HG03558 (cell line): ENCODE data around the gene FOXN3.
A peak's percentile ranks its signal among the peaks of the same experiment; 100 is the strongest.
"Not testable (repeated sequence)": the region's sequence is repeated elsewhere in the genome, so short reads cannot be mapped to it uniquely, and the experiment has no call there.

Experiments
- ATAC-seq: cut with Tn5 transposase; IDR thresholded peaks from one replicate; pipeline ENCODE4 v1.9.1; 2021; ENCODE audit warnings: moderate number of reproducible peaks; ENCODE audit not compliant: unreplicated experiment; ENCODE audit errors: extremely low read depth

Gene FOXN3

DNA sequence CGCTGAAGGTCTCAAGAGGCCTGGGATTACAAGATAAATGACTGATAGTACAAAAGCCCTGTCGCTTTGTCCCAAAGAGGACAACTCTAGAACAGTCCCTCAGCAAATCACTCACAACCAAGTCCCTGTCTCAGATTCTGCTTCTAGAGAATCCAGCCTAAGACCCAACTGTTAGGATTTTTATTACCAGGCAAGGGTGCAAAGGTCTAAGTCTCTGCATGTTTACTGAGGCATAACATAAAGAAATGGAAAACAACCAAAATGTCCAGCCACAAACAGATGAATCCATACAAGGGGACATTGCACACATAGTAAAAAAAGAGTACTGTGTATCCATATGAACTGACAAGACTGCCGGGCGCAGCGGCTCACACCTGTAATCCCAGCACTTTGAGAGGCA is 104.1 kb downstream of the FOXN3 start:
- ATAC-seq, result no peak

DNA sequence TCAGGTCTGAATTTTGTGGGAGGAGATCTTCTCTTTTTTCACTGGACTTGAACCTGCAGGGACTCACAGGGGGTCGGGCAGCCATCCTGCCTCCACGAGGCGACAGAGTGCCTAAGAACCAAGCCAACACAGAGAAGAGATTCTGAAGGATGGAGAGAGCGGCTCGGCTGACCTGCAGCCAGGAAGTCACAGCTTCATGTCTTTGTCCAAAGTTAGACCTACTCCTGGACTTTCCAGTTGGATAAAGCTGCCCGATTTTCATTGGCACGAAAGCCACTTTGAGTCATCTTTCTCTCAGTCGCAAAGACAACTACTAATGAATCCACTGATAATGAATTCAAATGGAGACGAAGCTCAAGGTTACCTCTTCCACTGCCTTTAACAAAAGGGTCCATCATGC is 106.8 kb downstream of the FOXN3 start:
- ATAC-seq, result no peak

- ATAC-seq, result no peak
These were observed 107.3 kb downstream of the FOXN3 start for GRCh38 chr14:89309670-89310177.

DNA sequence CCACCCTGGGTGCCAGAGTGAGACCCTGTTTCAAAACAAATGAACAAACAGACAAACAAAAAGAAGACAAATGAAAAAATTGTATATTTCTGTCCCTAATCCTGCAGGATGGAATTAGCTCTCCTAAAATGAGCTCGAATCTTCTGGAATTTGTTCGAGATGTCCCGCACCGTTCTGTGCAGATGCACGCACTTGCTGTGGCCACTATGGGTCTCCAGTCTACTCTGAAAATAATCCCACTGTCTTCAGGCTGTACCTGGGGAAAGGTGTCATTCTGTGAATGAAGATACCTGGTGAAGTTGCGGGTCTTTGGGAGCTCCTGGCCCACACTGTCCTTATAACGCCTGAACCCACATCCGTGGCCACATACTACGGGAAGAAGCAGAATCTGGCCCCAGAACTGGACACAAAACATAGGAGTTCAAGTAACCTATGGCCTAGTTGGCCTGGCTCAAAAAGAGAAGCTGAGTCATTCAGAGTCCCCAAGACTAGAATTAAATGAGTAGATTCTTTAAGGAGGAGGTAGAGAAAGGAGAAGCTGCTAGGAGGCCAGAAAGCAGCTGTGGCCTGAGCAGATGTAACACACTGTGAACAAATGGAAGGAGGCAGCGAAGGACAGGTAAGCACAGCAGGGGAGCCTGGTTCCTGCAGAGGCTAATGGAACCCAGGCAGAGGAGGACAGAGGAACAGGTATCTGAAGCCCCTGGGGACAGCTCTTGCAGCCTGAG is 108.6 kb downstream of the FOXN3 start:
- no peak for ATAC-seq

GRCh38 chr14:89307409-89307808 is 109.6 kb downstream of the FOXN3 start:
- ATAC-seq, result no peak

GRCh38 chr14:89304972-89305703 is 111.9 kb downstream of the FOXN3 start:
- peak; percentile 33 for ATAC-seq

DNA sequence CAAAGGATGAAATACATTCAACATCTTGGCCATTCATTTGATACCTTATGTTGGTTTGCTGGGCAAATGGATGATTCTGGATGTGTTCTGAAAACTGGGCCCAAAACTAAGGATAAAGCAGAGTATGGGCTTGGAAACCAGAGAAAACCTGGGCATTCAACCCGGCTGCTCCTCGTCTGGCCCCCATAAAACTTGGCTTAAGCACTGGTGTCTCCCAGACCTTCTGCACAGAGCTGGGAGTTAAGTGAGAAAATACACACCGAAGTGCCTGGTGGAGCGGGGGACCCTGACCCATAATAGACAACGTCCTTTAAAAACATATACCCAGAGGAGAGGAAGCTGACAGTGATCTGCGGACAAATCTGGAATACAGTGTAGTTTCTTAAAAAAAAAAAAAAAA is 112.5 kb downstream of the FOXN3 start:
- no peak for ATAC-seq

DNA sequence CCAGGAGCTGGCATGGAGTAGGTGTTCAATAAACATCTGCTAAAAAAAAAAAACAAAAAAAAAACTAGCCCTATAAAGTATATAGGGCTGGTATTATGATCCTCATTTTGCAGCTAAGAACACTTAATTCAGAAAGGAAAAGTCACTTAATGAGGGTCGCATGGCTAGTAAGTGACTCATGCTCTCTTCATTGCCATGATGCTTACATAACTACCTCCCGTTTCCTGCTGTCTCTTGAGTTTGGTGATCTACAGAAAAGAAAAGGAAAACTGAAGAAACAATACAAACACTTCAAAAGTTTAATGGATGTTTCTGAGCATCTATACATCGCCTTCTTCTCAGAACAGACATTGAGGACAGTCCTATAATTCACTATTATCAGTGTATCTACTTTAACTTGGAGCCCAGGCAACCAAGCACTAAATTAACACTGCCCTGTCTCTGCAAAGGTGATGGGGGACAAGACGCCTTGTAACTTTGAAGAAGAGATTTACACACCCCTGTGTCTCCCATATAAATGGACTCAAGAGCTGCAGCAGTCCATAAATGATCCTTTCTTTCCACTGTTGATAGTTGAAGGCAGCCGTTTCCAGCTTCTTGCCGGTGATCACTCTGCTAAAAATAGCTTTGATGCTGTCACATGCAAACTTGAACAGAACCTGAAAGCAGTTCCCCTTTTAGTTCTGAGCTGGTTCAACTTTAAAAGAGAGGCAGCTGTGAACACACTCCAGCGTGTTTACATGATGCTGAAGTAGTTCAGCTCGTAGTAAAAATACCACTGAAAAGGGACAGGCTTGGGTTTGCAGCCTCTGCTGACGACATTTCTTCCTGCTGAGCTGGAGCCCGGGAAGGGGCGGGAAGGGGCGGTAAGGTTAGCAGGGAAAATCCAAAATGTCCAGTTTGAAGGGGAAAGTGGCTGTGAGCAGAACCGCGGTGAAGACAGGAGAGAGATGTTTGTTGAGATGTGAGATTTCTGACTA is 113.3 kb downstream of the FOXN3 start:
- peak; percentile 45 for ATAC-seq

DNA sequence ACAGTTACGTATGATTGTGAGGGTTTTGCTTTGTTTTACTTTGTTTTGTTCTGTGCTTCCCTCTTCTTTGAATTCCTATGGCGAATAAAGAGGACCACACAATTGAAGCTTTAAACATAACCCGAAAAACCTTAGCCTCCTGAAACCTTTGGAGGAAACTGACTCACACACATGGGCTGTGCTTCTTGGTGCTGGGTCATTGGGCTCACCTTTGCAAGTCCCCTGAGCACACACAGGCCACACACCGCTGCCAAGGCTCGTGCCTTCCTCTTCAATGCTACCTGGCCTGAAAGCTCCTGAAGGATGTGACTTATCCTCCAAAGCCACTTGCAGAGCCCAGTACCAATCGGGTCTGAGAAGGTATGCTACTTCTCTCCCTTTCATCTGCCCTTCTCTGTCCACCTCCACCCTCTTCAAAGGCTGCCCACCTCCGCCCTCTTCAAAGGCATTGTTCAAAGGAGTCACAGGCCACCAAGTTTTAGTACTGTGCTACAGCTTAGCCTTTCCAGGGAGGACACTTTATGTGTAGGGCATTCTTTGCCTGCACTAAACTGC is 114.6 kb downstream of the FOXN3 start:
- no peak for ATAC-seq

DNA sequence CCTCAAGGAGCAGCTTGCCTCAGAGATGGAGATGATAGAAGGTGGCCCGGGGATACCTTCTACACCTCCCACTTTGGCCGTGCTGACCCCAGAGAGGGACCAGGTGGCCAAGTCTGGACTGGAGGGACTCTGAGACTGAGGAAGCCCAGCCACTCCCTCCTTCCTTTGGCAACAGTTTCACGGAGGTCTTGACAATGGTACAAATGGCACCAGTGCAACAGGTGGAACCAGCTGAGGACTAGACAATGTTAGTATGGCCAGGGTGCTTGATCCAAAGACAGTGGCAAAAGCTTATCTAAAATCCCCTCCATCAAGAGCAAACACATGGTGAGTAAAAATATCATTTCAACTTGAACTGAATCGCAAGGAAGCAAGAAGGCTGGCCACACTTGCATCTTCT is 117.4 kb downstream of the FOXN3 start:
- ATAC-seq, result no peak

DNA sequence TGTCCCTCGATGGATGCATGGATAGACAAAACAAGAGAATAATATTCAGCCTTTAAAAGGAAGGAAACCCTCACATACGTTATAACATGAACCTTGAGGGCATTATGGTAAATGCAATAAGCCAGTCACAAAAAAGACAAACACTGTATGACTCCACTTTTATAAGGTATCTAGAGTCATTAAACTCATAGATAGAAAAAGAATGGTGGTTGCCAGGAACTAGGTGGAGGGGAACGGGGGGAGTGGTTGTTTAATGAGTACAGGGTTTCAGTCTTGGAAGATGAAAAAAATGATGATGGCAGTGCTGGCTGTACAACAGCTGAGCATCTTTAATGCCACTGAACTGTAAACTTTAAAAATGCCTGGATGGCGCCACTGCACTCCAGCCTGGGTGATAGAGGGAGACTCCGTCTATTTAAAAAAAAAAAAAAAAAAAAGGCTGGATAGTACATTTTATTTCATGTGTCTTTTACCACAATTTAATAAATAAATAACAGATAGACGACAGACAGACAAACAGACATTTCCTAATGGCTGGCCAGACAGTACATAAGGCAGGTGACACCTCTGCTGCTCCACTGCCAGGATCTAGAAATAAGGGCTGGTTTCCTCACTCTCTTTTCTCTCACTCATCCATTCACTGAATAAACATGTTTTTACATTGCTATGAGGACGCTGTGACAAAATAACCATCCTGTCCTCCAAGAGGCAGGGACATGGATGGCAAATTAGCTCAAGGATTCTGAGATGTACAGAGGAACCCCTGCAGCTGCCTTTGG is 118.8 kb downstream of the FOXN3 start:
- ATAC-seq, result no peak

DNA sequence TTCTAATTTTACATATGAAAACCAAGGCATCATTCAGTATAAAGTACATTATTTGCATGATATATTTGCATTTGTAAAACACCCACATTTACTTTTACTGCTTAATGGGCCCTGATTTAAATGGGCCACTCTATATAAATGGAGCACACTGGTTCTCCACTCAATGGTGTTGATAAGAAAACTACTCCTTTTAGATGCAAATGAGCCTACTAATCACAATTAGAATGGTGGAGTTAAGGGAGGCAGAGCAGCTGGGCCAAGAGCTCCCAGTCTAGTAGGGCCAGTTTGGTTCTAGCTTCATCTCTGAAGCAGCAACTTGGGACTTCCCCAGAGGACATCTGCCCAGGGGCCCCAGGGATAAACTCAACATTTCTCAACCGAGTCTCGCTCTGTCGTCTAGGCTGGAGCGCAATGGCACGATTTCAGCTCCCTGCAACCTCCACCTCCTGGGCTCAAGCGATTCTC is 120.7 kb downstream of the FOXN3 start:
- no peak for ATAC-seq

DNA sequence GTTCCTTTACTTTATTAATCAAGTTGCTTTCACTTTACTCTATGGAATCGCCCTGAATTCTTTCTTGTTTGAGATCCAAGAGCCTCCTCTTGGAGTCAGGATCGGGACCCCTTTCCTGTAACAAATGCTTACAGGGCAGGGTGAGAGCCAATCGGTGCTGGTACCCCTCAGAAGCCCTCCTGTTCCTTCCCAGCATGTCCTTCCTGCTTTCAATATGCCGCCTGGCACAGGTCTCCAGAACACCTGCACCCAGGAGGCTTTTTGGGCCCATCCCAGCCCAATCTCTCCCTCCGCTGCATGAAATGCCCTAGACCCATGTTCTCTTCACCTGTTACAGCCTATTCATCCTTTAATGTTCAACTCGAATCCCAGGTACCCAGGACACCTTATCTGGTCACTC is 122.2 kb downstream of the FOXN3 start:
- ATAC-seq, result no peak

DNA sequence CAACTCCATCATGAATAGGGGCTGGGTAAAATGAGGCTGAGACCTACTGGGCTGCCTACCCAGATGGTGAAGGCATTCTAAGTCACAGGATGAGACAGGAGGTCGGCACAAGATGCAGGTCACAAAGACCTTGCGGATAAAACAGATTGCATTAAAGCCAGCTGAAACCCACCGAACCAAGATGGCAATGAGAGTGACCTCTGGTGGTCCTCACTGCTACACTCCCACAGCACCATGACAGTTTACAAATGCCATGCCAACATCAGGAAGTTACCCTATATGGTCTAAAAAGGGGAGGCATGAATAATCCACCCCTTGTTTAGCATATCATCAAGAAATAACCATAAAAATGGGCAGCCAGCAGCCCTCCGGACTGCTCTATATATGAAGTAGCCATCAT is 122.6 kb downstream of the FOXN3 start:
- not testable (repeated sequence) for ATAC-seq

GRCh38 chr14:89294060-89294459 is 123.0 kb downstream of the FOXN3 start:
- ATAC-seq, result no peak

GRCh38 chr14:89293314-89293916 is 123.6 kb downstream of the FOXN3 start:
- no peak for ATAC-seq

- ATAC-seq, result no peak
These were observed 124.3 kb downstream of the FOXN3 start for GRCh38 chr14:89292579-89293313.

DNA sequence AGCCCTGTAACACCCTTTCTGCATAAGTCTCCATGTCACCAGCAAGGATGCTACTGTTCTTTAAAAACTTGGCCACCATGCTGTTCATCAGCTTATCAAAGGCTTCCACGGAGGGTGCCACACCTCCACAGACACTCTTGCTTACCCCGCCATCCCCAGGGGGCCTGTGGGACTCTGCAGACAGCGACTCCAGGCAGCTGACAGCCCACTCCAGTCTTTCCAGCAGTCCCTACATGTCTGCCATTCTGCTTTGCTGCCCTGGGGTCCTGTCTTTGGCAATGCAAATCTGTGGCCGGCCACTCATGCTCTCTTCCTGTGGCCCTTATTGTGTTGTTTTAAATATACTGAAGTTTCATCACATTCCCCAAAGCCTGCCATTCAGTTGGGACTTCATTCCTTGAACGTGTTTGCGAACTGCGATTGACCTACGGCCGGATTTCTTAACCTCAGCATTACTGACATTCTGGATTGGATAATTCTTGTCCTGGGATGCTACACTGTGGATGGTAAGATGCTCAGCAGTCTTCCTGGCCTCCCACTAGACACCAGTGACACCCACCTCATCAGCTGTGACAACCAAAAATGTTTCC is 125.6 kb downstream of the FOXN3 start:
- ATAC-seq, result no peak
